Fibroblast of the aortic adventitia (primary cell): ENCODE data around the gene ATG3. TPM values are rescaled to one million over a fixed set of nuclear protein-coding genes. Genes with fewer than 3 reads are reported as not detected.
A peak's percentile ranks its signal among the peaks of the same experiment; 100 is the strongest.

Experiments used
- DNase-seq: peaks from one replicate; pipeline ENCODE4 v3.0.0-alpha.2; 2010; ENCODE audit warnings: low read depth
- H3K4me3 ChIP-seq: 2 replicates; pipeline ENCODE4 v1.5.1; 2011; ENCODE audit warnings: low read depth, mild to moderate bottlenecking, control low read depth, low read length, moderate library complexity
- total RNA-seq: library from RNA; depleted of rRNA; stranded (reverse); fragments of >200 nt; gene quantifications from 2 replicates; pipeline ENCODE4 v1.2.3, GENCODE V29; 2012; ENCODE audit warnings: low replicate concordance
- TF ChIP-seq, protein P1 (sequence below): IDR thresholded peaks from 2 replicates; pipeline ENCODE4 v1.5.1; 2011; ENCODE audit warnings: mild to moderate bottlenecking, low read length, control low read depth, inconsistent platforms; ENCODE audit not compliant: insufficient read depth

Gene ATG3
- total RNA-seq, 1 donor, result 90.4 TPM

DNA sequence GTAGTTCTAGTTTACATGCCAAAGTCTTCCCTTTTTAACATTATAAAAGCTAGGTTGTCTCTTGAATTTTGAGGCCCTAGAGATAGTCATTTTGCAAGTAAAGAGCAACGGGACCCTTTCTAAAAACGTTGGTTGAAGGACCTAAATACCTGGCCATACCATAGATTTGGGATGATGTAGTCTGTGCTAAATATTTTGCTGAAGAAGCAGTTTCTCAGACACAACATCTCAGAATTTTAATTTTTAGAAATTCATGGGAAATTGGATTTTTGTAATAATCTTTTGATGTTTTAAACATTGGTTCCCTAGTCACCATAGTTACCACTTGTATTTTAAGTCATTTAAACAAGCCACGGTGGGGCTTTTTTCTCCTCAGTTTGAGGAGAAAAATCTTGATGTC lies 21.3 kb upstream of the ATG3 start:
- no peak for DNase-seq
- TF ChIP-seq, protein P1, sequence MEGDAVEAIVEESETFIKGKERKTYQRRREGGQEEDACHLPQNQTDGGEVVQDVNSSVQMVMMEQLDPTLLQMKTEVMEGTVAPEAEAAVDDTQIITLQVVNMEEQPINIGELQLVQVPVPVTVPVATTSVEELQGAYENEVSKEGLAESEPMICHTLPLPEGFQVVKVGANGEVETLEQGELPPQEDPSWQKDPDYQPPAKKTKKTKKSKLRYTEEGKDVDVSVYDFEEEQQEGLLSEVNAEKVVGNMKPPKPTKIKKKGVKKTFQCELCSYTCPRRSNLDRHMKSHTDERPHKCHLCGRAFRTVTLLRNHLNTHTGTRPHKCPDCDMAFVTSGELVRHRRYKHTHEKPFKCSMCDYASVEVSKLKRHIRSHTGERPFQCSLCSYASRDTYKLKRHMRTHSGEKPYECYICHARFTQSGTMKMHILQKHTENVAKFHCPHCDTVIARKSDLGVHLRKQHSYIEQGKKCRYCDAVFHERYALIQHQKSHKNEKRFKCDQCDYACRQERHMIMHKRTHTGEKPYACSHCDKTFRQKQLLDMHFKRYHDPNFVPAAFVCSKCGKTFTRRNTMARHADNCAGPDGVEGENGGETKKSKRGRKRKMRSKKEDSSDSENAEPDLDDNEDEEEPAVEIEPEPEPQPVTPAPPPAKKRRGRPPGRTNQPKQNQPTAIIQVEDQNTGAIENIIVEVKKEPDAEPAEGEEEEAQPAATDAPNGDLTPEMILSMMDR, result no peak
- no peak overlapping the region for H3K4me3 ChIP-seq

- TF ChIP-seq, protein P1, result peak; percentile 67
- H3K4me3 ChIP-seq, result no peak overlapping the region
- peak; percentile 86 for DNase-seq
These were observed 20.6 kb upstream of the ATG3 start for GRCh38 chr3:112582244-112582874.

- DNase-seq, result peak; percentile 70
- no peak overlapping the region for H3K4me3 ChIP-seq
- TF ChIP-seq, protein P1, result no peak
These were observed 17.9 kb upstream of the ATG3 start for GRCh38 chr3:112579697-112580096.

- no peak overlapping the region for H3K4me3 ChIP-seq
- DNase-seq, result no peak
- TF ChIP-seq, protein P1, result no peak
These were observed 17.5 kb upstream of the ATG3 start for GRCh38 chr3:112579232-112579631.

DNA sequence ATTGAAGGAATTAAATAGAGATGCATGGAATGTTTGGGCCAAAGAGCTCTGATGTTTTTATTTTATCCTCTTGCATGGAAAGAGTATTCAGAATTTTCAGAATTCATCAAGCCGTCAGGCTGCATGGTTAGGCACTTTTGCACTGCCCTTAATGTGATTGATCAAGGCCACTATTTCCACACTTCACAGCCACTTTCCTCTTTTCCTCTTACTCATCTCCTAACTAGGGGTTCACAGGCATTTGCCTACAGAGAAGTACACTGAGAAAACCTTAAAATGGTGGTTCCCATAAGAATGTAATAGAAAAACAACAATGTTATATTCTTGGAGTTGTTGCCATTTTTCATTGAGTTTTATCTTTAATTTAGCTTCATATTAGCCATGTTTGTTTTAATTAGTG lies 10.9 kb upstream of the ATG3 start:
- TF ChIP-seq, protein P1, result no peak
- DNase-seq, result no peak
- H3K4me3 ChIP-seq, result no peak overlapping the region

GRCh38 chr3:112569265-112569664 lies 7.5 kb upstream of the ATG3 start:
- no peak for DNase-seq
- TF ChIP-seq, protein P1, result no peak
- H3K4me3 ChIP-seq, result no peak overlapping the region

GRCh38 chr3:112568642-112569041 lies 6.9 kb upstream of the ATG3 start:
- no peak for DNase-seq
- TF ChIP-seq, protein P1, result no peak

More at GRCh38 chr3:112568642-112569041, 6.9 kb upstream of the ATG3 start:
- no peak overlapping the region for H3K4me3 ChIP-seq
